Measurements from ENCODE around the gene ALKBH5.

The ALKBH5 gene

DNA sequence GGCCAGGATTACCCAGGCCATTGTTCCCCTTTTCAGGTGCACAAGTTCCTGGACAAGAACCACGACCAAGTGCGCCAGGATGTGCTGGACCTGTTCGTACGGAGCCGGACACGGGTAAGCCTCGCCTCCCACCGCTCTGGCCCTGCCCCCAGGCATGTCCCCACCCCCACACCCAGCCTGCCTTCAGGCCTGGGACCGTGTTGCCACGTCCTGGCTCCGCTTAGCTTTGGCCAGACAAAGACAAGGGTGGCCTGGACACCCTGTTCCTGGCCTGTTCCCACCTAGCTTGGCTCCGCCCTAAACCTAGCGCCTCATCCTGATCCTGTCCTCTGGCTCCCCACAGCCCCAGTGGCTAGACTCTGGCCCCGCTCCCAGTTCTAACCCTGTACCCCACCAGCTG is 44.1 kb upstream of the ALKBH5 start:
- ATAC-seq (ENCODE audit: low read depth) (no peak), DNase-seq (ENCODE audit: low spot score) (no peak)
- TF ChIP-seq, protein P1, sequence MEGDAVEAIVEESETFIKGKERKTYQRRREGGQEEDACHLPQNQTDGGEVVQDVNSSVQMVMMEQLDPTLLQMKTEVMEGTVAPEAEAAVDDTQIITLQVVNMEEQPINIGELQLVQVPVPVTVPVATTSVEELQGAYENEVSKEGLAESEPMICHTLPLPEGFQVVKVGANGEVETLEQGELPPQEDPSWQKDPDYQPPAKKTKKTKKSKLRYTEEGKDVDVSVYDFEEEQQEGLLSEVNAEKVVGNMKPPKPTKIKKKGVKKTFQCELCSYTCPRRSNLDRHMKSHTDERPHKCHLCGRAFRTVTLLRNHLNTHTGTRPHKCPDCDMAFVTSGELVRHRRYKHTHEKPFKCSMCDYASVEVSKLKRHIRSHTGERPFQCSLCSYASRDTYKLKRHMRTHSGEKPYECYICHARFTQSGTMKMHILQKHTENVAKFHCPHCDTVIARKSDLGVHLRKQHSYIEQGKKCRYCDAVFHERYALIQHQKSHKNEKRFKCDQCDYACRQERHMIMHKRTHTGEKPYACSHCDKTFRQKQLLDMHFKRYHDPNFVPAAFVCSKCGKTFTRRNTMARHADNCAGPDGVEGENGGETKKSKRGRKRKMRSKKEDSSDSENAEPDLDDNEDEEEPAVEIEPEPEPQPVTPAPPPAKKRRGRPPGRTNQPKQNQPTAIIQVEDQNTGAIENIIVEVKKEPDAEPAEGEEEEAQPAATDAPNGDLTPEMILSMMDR (IDR thresholded peaks at IDR 0.05; ENCODE audit: poor library complexity, severe bottlenecking): no peak
- no peaks in the 10 kb centered on the region for H3K4me1 ChIP-seq (ENCODE audit: insufficient read depth, poor library complexity, severe bottlenecking)
- H3K36me3 ChIP-seq (ENCODE audit: low read depth): no peaks in the 10 kb centered on the region
- H3K27me3 ChIP-seq (ENCODE audit: insufficient read depth, poor library complexity, severe bottlenecking): no peaks in the 10 kb centered on the region
- H3K4me3 ChIP-seq (ENCODE audit: severe bottlenecking): no peak overlapping the region
- H3K27ac ChIP-seq (ENCODE audit: poor library complexity, severe bottlenecking): no peak overlapping the region
- H3K9me3 ChIP-seq (ENCODE audit: severe bottlenecking): no peaks in the 10 kb centered on the region

DNA sequence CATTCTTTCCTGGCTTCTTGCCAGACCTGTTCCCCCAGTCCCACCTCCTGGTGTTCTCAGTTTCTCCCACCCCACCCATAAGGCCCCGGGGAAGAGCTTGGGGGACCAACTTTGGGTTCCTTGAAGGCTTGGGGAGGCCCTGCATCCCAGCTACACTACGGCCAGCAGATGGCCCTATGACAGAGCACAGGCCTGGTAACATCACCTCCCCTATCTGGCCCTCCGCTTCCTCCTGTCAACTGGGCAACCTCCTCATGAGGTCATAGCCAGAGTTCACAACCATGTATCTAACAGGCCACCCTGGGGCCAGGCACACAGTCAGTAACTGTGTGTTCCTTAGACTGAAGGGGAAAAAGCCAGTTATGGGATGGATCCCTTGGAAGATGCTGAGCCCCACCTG is 43.7 kb upstream of the ALKBH5 start:
- H3K36me3 ChIP-seq (ENCODE audit: low read depth): no peaks in the 10 kb centered on the region
- ATAC-seq (ENCODE audit: low read depth) (no peak; the same call in 2 of the 3 replicates), DNase-seq (ENCODE audit: low spot score) (no peak)
- H3K9me3 ChIP-seq (ENCODE audit: severe bottlenecking): no peaks in the 10 kb centered on the region
- H3K4me1 ChIP-seq (ENCODE audit: insufficient read depth, poor library complexity, severe bottlenecking): no peaks in the 10 kb centered on the region
- no peak overlapping the region for H3K4me3 ChIP-seq (ENCODE audit: severe bottlenecking)
- TF ChIP-seq, protein P1 (IDR thresholded peaks at IDR 0.05; ENCODE audit: poor library complexity, severe bottlenecking): no peak
- no peak overlapping the region for H3K27ac ChIP-seq (ENCODE audit: poor library complexity, severe bottlenecking)
- no peaks in the 10 kb centered on the region for H3K27me3 ChIP-seq (ENCODE audit: insufficient read depth, poor library complexity, severe bottlenecking)

DNA sequence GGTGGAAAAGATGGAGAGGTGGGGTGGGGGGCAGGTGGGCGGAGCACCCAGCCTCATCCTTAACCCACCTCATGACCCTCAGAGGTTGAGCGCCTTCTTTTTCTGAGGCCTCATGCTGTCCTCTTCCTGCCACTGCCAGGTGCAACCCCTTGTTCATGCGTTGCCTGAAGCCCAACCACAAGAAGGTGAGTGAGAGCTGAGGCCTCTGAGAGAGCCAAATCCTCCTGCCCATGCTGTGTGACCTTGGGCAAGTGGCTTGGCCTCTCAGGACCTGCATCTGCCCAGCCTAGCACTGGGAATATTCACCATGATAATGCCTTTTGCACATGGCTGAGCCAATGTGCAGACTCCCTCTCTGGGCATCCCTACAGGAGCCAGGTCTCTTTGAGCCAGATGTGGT is 43.0 kb upstream of the ALKBH5 start:
- ATAC-seq (ENCODE audit: low read depth) (no peak), DNase-seq (ENCODE audit: low spot score) (no peak)
- no peaks in the 10 kb centered on the region for H3K36me3 ChIP-seq (ENCODE audit: low read depth)
- H3K4me1 ChIP-seq (ENCODE audit: insufficient read depth, poor library complexity, severe bottlenecking): no peaks in the 10 kb centered on the region
- H3K9me3 ChIP-seq (ENCODE audit: severe bottlenecking): no peaks in the 10 kb centered on the region
- TF ChIP-seq, protein P1 (IDR thresholded peaks at IDR 0.05; ENCODE audit: poor library complexity, severe bottlenecking): no peak
- H3K4me3 ChIP-seq (ENCODE audit: severe bottlenecking): no peak overlapping the region
- H3K27me3 ChIP-seq (ENCODE audit: insufficient read depth, poor library complexity, severe bottlenecking): no peaks in the 10 kb centered on the region
- H3K27ac ChIP-seq (ENCODE audit: poor library complexity, severe bottlenecking): no peak overlapping the region

DNA sequence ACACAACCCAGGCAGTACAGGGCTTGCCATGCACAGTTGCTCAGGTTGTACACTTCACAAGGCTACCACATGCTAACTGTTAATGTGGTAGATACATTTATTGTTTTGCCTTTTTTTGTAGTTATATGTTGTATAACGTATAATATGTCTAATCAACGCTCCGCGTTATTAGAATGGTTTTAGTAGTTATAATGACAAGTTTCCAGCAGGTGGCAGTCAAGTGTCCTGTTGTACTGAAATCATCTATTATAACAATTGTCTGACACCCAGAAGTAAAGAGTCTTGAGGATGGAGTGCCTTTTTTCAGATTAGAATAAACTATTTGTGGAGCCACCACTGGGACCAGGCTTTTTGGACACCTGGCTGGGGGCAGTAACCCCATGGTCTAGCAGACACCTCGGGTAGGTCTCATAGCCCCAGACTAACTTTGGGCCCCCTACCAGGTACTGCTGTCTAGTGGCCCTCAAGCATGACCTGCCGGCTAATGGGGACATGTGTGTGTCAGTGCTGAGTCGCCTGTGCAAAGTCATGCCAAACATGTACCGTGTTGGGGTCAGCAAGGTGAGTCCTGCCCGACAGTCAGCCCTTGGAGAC is 42.3 kb upstream of the ALKBH5 start:
- TF ChIP-seq, protein P1 (IDR thresholded peaks at IDR 0.05; ENCODE audit: poor library complexity, severe bottlenecking): peak; percentile 78
- Histone ChIP-seq H3K4me3 (ENCODE audit: severe bottlenecking) (no peak overlapping the region), H3K9me3 (ENCODE audit: severe bottlenecking) (no peaks in the 10 kb centered on the region), H3K36me3 (ENCODE audit: low read depth) (no peaks in the 10 kb centered on the region), H3K4me1 (ENCODE audit: insufficient read depth, poor library complexity, severe bottlenecking) (no peaks in the 10 kb centered on the region), H3K27me3 (ENCODE audit: insufficient read depth, poor library complexity, severe bottlenecking) (no peaks in the 10 kb centered on the region), H3K27ac (ENCODE audit: poor library complexity, severe bottlenecking) (no peak overlapping the region)
- no peak for DNase-seq (ENCODE audit: low spot score)
- peak; percentile 18; the same call in 1 of the 3 replicates for ATAC-seq (ENCODE audit: low read depth)

DNA sequence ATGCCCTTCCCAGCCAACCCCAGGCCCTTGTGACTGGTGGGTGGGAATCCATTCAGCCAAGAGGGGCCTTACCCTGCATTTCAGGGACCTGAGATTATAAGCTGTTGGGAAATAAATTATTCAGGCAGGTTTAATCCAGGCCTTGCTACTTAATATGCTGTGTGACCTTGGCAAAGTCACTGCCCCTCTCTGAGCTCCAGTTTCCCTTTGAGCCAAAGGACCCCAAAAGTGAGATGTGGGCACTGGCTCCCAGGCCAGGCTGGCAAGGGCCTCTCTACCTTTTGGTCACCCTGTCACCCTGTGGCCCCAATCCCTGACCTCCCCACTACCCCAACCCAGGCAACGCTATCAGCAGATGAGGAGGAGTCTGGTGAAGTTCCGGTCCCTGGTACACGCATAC is 41.2 kb upstream of the ALKBH5 start:
- ATAC-seq (ENCODE audit: low read depth) (no peak), DNase-seq (ENCODE audit: low spot score) (no peak)
- Histone ChIP-seq H3K36me3 (ENCODE audit: low read depth) (no peaks in the 10 kb centered on the region), H3K27me3 (ENCODE audit: insufficient read depth, poor library complexity, severe bottlenecking) (no peaks in the 10 kb centered on the region), H3K9me3 (ENCODE audit: severe bottlenecking) (no peaks in the 10 kb centered on the region), H3K4me3 (ENCODE audit: severe bottlenecking) (no peak overlapping the region), H3K27ac (ENCODE audit: poor library complexity, severe bottlenecking) (no peak overlapping the region), H3K4me1 (ENCODE audit: insufficient read depth, poor library complexity, severe bottlenecking) (no peaks in the 10 kb centered on the region)
- TF ChIP-seq, protein P1 (IDR thresholded peaks at IDR 0.05; ENCODE audit: poor library complexity, severe bottlenecking): no peak

Data from RWPE2 (cell line).